Uterus (tissue), 4 donors: Measurements from ENCODE around the gene DZIP3. TPM values are rescaled to one million over a fixed set of nuclear protein-coding genes. Genes with fewer than 3 reads are reported as not detected.

ENCODE experiments used
- DNase-seq, 2 donors: peaks; one replicate each; pipeline ENCODE4 v3.0.0-alpha.2; 2019 to 2020
- H3K27ac ChIP-seq, 2 donors: fragments of 200-600 bp; sonication (generic); 1 replicate in 1 of 2; 2 replicates in 1 of 2; pipeline ENCODE4 v1.5.1; 2016 to 2018
- H3K27me3 ChIP-seq, 2 donors: fragments of 200-600 bp; sonication (generic); one replicate each; pipeline ENCODE4 v1.5.1; 2018 to 2019; ENCODE audit warnings: control low read depth in 1 of 2
- H3K36me3 ChIP-seq, 2 donors: fragments of 200-600 bp; sonication (generic); one replicate each; pipeline ENCODE4 v1.5.1; 2019; ENCODE audit warnings: control low read depth in 1 of 2
- H3K4me1 ChIP-seq, 2 donors: fragments of 200-600 bp; sonication (generic); one replicate each; pipeline ENCODE4 v1.5.1; 2018 to 2019; ENCODE audit warnings: control low read depth in 1 of 2
- H3K4me3 ChIP-seq, 2 donors: fragments of 200-600 bp; sonication (generic); 1 replicate in 1 of 2; 2 replicates in 1 of 2; pipeline ENCODE4 v1.5.1; 2018 to 2019; ENCODE audit warnings: mild to moderate bottlenecking in 1 of 2
- H3K9me3 ChIP-seq, 2 donors: fragments of 200-600 bp; sonication (generic); one replicate each; pipeline ENCODE4 v1.5.1; 2019; ENCODE audit warnings: control low read depth in 1 of 2
- POLR2A ChIP-seq, 2 donors: fragments of 450-650 bp; IDR thresholded peaks; one replicate each; pipeline ENCODE4 v1.6.1; 2016; ENCODE audit warnings: antibody characterized with exemption in 2 of 2, mild to moderate bottlenecking in 1 of 2, moderate library complexity in 1 of 2
- intact Hi-C: fragments of 100-400 bp; cut with DNase I; formaldehyde crosslinking; loops from one replicate; pipeline ENCODE4 v1.15.1; 2023; ENCODE audit warnings: low total_unique reads
- total RNA-seq, 4 donors: library from RNA; depleted of rRNA in 3 of 4; stranded (reverse); fragments of >200 nt in 3 of 4; gene quantifications; one replicate each; pipeline versions ENCODE4 v1.1.0 to v1.2.4, GENCODE V29; 2014 to 2023
- TF ChIP-seq, protein P1 (sequence below), 4 experiments: fragments of 200-600 bp in 2 of 4; fragments of 450-650 bp in 2 of 4; sonication (generic) in 2 of 4; IDR thresholded peaks; one replicate each; pipeline ENCODE4 v1.5.1; 2016 to 2019; ENCODE audit warnings: antibody characterized with exemption in 4 of 4, mild to moderate bottlenecking in 2 of 4, moderate library complexity in 1 of 4
- donor health status: DM: yes; HTN: yes; CAD: no.

DZIP3 gene
- total RNA-seq, 4 donors from 2014 or later = 8.8 to 39.5 (median 25.7) TPM

DNA sequence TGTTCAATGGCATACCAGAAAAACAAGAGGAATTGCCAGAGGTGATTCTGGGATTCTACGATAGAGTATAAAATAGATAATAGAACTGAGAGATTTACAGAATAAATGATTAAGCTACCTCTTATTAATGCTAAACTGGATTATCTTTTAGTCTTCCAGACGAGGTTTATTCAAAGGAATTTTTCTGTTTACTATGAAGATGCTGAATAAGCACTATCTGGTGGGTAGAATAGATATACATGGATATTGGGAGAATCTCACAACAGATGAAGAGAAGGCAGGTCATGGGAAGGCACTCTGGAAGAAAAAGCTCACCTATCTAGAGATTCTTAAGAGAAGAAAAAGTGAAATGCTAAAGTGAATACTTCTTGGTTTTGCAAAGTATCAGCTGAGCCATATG lies 11.5 kb upstream of the DZIP3 start:
- Histone ChIP-seq H3K27me3 (no peaks in the 10 kb centered on the region), H3K36me3 (no peaks in the 10 kb centered on the region), H3K9me3 (no peaks in the 10 kb centered on the region), H3K27ac (no peak overlapping the region), H3K4me3 (no peak overlapping the region), H3K4me1 (no peaks in the 10 kb centered on the region)
- no peak for TF ChIP-seq POLR2A (IDR thresholded peaks at IDR 0.05)
- TF ChIP-seq, protein P1, sequence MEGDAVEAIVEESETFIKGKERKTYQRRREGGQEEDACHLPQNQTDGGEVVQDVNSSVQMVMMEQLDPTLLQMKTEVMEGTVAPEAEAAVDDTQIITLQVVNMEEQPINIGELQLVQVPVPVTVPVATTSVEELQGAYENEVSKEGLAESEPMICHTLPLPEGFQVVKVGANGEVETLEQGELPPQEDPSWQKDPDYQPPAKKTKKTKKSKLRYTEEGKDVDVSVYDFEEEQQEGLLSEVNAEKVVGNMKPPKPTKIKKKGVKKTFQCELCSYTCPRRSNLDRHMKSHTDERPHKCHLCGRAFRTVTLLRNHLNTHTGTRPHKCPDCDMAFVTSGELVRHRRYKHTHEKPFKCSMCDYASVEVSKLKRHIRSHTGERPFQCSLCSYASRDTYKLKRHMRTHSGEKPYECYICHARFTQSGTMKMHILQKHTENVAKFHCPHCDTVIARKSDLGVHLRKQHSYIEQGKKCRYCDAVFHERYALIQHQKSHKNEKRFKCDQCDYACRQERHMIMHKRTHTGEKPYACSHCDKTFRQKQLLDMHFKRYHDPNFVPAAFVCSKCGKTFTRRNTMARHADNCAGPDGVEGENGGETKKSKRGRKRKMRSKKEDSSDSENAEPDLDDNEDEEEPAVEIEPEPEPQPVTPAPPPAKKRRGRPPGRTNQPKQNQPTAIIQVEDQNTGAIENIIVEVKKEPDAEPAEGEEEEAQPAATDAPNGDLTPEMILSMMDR (IDR thresholded peaks at IDR 0.05) = no peak
- intact Hi-C loops = no loop called here
- DNase-seq = no peak

DNA sequence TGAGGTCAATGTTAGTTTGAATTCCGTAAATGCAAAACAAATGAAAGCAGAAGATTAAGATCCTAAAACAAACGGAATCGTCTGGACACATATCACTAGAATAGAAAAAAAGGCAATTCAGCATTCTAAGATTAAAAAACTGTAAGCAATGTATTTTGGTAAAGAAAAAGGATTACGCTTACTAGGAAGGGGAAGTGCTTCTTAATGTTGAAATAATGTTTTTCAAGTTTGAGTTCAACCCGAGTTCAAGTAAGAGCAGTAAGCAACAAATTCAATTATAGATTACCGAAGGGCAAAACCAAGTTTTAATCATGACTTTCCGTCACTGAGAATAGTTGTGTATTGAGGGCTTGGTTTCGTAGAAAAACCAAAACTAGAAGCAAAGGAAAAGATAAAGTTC lies 921 bp upstream of the DZIP3 start:
- Histone ChIP-seq H3K4me1 (peaks cover 4 to 9% of the 10 kb centered on the region in 2 donors), H3K36me3 (no peaks in the 10 kb centered on the region), H3K9me3 (no peaks in the 10 kb centered on the region), H3K4me3 (peak overlapping the region; percentile 81 to 82), H3K27ac (peak overlapping the region; percentile 97), H3K27me3 (no peaks in the 10 kb centered on the region)
- no peak for DNase-seq
- intact Hi-C loops = no loop called here
- TF ChIP-seq, protein P1 (IDR thresholded peaks at IDR 0.05) = no peak
- no peak for TF ChIP-seq POLR2A (IDR thresholded peaks at IDR 0.05)

DNA sequence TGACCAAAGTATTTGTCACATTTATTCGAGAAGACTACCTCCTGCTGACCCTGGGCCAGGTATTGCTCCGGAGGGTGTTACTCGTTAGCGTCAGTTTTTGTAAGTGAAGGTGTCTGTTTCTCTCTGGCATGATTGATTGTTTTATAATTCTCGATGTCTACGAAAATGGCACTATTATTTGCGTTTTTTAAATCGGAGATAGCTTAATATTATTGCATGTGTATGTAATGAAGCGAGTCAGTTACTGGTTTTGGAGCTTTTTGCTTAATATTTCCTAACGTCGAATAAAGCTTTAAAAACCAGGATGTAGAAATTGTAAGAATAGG lies 439 bp downstream of the DZIP3 start:
- no peaks in the 10 kb centered on the region for H3K36me3 ChIP-seq
- H3K4me3 ChIP-seq = peak overlapping the region; percentile 81 to 82
- intact Hi-C loops = no loop called here
- DNase-seq = no peak
- no peaks in the 10 kb centered on the region for H3K27me3 ChIP-seq
- no peaks in the 10 kb centered on the region for H3K9me3 ChIP-seq
- H3K27ac ChIP-seq = peak overlapping the region; percentile 97
- TF ChIP-seq POLR2A (IDR thresholded peaks at IDR 0.05) = no peak
- TF ChIP-seq, protein P1 (IDR thresholded peaks at IDR 0.05) = no peak
- H3K4me1 ChIP-seq = peaks cover 4 to 9% of the 10 kb centered on the region in 2 donors

DNA sequence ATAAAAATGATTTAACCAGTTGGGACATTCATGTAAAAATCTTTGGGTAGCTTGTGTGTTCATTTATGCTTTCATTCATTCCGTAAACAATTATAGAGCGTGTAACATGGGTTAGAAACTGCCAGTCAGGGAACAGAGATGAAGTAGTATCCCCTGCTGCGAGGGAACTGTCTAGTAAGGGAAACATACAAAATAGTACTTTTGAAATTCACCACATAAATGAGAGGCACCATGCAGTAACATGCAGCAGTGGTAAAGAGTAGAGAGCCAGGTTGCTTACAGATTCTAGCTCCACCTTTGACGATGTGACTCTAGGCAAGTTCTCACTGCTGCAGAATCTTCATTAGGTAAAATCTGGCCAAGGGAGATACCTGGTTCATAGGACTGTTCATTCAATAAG lies 938 bp downstream of the DZIP3 start:
- Histone ChIP-seq H3K27ac (no peak overlapping the region), H3K4me3 (peak overlapping the region in 1 of 2 donors; percentile 81), H3K4me1 (peaks cover 4 to 9% of the 10 kb centered on the region in 2 donors), H3K36me3 (no peaks in the 10 kb centered on the region), H3K9me3 (no peaks in the 10 kb centered on the region), H3K27me3 (no peaks in the 10 kb centered on the region)
- intact Hi-C loops = no loop called here
- TF ChIP-seq, protein P1 (IDR thresholded peaks at IDR 0.05) = no peak
- TF ChIP-seq POLR2A (IDR thresholded peaks at IDR 0.05) = no peak
- no peak for DNase-seq

DNA sequence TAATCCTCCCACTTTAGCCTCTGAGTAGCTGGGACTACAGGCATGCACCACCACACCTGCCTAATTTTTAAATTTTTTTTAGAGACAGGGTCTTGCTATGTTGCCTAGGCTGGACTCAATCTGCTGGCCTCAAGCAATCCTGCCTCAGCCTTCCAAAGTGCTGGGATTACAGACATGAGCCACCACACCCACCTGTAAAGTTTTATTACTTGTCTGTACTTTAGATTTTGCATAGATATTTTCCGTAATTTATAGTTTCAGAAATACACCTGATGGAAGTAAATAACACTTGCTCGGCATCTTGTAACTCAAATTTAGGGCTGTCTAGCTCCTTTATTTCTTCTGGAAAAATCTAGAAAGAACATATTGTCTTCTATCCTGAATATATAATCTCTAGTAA lies 5.8 kb downstream of the DZIP3 start:
- no peak overlapping the region for H3K27ac ChIP-seq
- H3K4me3 ChIP-seq = no peak overlapping the region
- H3K36me3 ChIP-seq = no peaks in the 10 kb centered on the region
- no peaks in the 10 kb centered on the region for H3K27me3 ChIP-seq
- intact Hi-C loops = no loop called here
- no peak for TF ChIP-seq POLR2A (IDR thresholded peaks at IDR 0.05)
- TF ChIP-seq, protein P1 (IDR thresholded peaks at IDR 0.05) = no peak
- peaks cover 4 to 9% of the 10 kb centered on the region in 2 donors for H3K4me1 ChIP-seq
- no peak for DNase-seq
- H3K9me3 ChIP-seq = no peaks in the 10 kb centered on the region
